ENCODE data around the gene NEAT1.

- TF ChIP-seq ATF3 (IDR thresholded peaks at IDR 0.05; ENCODE audit: insufficient read depth, low read depth, low read length) (no peak), SP1 (IDR thresholded peaks at IDR 0.05; ENCODE audit: low read depth, low read length) (no peak), SIX5 (IDR thresholded peaks at IDR 0.05; ENCODE audit: low read depth, low read length) (no peak), JUND (IDR thresholded peaks at IDR 0.05; ENCODE audit: low read length) (no peak), SIN3A (conservative IDR thresholded peaks at IDR 0.05 in 1 of 2, IDR thresholded peaks at IDR 0.05 in 1 of 2; ENCODE audit: low read depth in 1 of 2, low read length in 2 of 2) (no peak), CTCF (IDR thresholded peaks at IDR 0.05; ENCODE audit: control extremely low read depth in 1 of 3, insufficient read depth in 1 of 3, low read depth in 1 of 3, low read length in 3 of 3) (no peak), MAX (IDR thresholded peaks at IDR 0.05) (no peak), EZH2 (IDR thresholded peaks at IDR 0.05; ENCODE audit: low read depth, low read length, severe bottlenecking) (no peak), POLR2AphosphoS5 (IDR thresholded peaks at IDR 0.05; ENCODE audit: low read depth, low read length) (no peak), YY1 (IDR thresholded peaks at IDR 0.05; ENCODE audit: low read depth, low read length) (no peak), BRCA1 (IDR thresholded peaks at IDR 0.05; ENCODE audit: low read depth, low read length) (no peak), EGR1 (IDR thresholded peaks at IDR 0.05; ENCODE audit: borderline replicate concordance, low read depth, low read length) (no peak), SRF (IDR thresholded peaks at IDR 0.05; ENCODE audit: low read depth, low read length) (no peak)
These were observed 11.1 kb downstream of the NEAT1 start for GRCh38 chr11:65433657-65434056.

Measured in H1 (cell line).